Testis (tissue), 3 donors: ENCODE results near the gene PET100. TPM values are rescaled to one million over a fixed set of nuclear protein-coding genes. Genes with fewer than 3 reads are reported as not detected.

Experiments
- DNase-seq: peaks from one replicate; pipeline ENCODE4 v3.0.0-alpha.2; 2019
- H3K27ac ChIP-seq, 2 donors: fragments of 200-600 bp; sonication (generic); one replicate each; pipeline ENCODE4 v1.5.1; 2019
- H3K27me3 ChIP-seq: fragments of 200-600 bp; sonication (generic); one replicate; pipeline ENCODE4 v1.5.1; 2019
- H3K36me3 ChIP-seq: fragments of 200-600 bp; sonication (generic); one replicate; pipeline ENCODE4 v1.5.1; 2017; ENCODE audit warnings: low read depth; ENCODE audit errors: missing control alignments
- H3K4me1 ChIP-seq: fragments of 200-600 bp; sonication (generic); one replicate; pipeline ENCODE4 v1.5.1; 2019
- H3K4me3 ChIP-seq, 2 donors: fragments of 200-600 bp; sonication (generic); one replicate each; pipeline ENCODE4 v1.5.1; 2017 to 2019
- H3K9me3 ChIP-seq: fragments of 200-600 bp; sonication (generic); one replicate; pipeline ENCODE4 v1.5.1; 2017
- POLR2A ChIP-seq: fragments of 450-650 bp; IDR thresholded peaks from one replicate; pipeline ENCODE4 v1.6.1; 2017; ENCODE audit warnings: antibody characterized with exemption, mild to moderate bottlenecking, moderate library complexity
- WGBS, 2 donors: methylation state at CpG; one replicate each; pipeline ENCODE4 v1.1.5; 2018; 5-methylcytosine and 5-hydroxymethylcytosine counted together
- intact Hi-C: fragments of 100-400 bp; cut with DNase I; formaldehyde crosslinking; loops from one replicate; pipeline ENCODE4 v1.15.1; 2023; ENCODE audit warnings: low total_unique reads
- polyA plus RNA-seq: library from polyadenylated mRNA; stranded (reverse); fragments of 350-450 nt; fragmentation: Illumina TruSeq; extraction: RNeasy Lipid Tissue Mini Kit (QIAGEN cat#74804); gene quantifications from one replicate; pipeline ENCODE4 v1.2.3, GENCODE V29; 2014; ENCODE audit warnings: low read depth, low replicate concordance; ENCODE audit not compliant: insufficient read depth
- total RNA-seq, 2 donors: library from RNA; depleted of rRNA; stranded (reverse); fragments of >200 nt; gene quantifications; one replicate each; pipeline ENCODE4 v1.2.3, GENCODE V29; 2016
- TF ChIP-seq, protein P1 (sequence below), 3 experiments: fragments of 450-650 bp in 2 of 3; fragments of 200-600 bp in 1 of 3; sonication (generic) in 1 of 3; IDR thresholded peaks; one replicate each; pipeline ENCODE4 v1.5.1; 2016 to 2019; ENCODE audit warnings: antibody characterized with exemption in 3 of 3, mild to moderate bottlenecking in 2 of 3, moderate library complexity in 1 of 3

The PET100 gene
- total and polyA plus RNA-seq, 3 donors from 2014 or later: 25.3 to 64.0 (median 26.9) TPM

DNA sequence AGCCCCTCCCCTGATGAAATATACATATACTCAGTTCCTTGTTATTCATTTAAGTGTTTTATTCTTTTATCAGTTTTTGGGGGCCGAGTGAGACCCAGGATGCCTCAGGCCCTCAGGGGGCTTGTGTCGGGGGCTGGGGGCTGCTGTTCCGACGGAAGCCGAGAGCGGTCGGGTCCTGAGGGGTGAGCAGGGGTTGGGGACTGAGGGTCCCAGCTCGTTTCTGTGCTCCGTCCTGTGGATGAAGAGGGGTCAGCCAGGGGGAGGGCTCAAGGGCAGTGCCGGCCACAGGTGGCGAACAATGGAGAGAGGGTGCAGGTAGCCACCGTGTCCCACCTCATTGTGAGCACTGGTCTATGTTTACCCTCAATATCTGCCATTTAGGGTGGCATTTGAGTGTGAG, 2.0 kb downstream of the PET100 start:
- intact Hi-C loops: no loop called here
- Histone ChIP-seq H3K27ac (no peak overlapping the region), H3K36me3 (no peaks in the 10 kb centered on the region), H3K27me3 (no peaks in the 10 kb centered on the region), H3K9me3 (no peaks in the 10 kb centered on the region), H3K4me3 (no peak overlapping the region), H3K4me1 (peaks cover 20% of the 10 kb centered on the region)
- no peak for DNase-seq
- WGBS, 2 donors: 84 to 91% methylated on average over 12 of the region's 12 CpGs
- TF ChIP-seq, protein P1, sequence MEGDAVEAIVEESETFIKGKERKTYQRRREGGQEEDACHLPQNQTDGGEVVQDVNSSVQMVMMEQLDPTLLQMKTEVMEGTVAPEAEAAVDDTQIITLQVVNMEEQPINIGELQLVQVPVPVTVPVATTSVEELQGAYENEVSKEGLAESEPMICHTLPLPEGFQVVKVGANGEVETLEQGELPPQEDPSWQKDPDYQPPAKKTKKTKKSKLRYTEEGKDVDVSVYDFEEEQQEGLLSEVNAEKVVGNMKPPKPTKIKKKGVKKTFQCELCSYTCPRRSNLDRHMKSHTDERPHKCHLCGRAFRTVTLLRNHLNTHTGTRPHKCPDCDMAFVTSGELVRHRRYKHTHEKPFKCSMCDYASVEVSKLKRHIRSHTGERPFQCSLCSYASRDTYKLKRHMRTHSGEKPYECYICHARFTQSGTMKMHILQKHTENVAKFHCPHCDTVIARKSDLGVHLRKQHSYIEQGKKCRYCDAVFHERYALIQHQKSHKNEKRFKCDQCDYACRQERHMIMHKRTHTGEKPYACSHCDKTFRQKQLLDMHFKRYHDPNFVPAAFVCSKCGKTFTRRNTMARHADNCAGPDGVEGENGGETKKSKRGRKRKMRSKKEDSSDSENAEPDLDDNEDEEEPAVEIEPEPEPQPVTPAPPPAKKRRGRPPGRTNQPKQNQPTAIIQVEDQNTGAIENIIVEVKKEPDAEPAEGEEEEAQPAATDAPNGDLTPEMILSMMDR (IDR thresholded peaks at IDR 0.05): no peak
- no peak for TF ChIP-seq POLR2A

DNA sequence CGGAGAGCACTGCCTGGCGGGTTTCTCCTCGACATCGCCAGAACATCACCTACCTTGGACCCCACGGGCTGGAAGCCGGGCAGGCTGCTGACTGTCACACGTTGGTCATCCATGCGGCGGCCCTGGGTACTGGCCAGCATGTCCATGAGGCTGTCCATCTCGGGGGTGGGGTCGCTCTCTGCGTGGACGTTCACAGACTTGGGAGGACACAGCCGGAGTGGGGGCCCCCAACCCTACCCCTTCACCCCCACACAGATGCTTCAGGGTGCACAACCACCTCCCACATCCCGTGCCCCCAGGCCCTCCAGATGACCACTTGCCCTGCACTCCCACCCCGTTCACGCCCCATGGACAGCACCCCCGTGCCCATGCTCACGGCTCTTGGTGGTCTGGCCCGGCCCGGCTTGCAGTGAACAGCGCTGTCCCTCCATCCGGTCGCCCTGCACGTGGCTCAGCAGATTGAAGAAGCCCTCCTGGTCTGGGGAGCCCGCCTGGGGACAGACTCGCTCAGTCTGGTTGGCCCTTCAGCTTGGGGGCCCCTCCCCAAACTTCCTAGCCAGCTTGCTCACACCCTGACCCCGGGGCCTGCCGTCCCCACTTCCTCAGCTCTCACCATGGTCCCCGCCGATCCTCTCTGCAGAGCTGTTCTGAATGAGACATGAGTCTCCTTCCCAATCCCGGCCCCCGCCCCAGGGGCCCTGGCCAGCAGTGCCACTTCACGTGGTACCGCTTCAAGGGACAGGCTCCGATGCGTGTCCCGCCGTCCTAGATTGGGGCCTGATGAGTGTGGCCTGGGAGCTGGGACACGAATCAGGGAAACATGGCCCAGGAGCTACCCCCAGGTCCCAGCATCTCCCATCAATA, 3.0 kb downstream of the PET100 start:
- peaks cover 20% of the 10 kb centered on the region for H3K4me1 ChIP-seq
- TF ChIP-seq POLR2A: no peak
- TF ChIP-seq, protein P1 (IDR thresholded peaks at IDR 0.05): no peak
- intact Hi-C loops: no loop called here
- H3K27me3 ChIP-seq: no peaks in the 10 kb centered on the region
- no peaks in the 10 kb centered on the region for H3K9me3 ChIP-seq
- H3K4me3 ChIP-seq: no peak overlapping the region
- H3K27ac ChIP-seq: no peak overlapping the region
- DNase-seq: no peak
- no peaks in the 10 kb centered on the region for H3K36me3 ChIP-seq
- 86 to 89% methylated on average over 11 to 40 of the region's 40 CpGs for WGBS, 2 donors

DNA sequence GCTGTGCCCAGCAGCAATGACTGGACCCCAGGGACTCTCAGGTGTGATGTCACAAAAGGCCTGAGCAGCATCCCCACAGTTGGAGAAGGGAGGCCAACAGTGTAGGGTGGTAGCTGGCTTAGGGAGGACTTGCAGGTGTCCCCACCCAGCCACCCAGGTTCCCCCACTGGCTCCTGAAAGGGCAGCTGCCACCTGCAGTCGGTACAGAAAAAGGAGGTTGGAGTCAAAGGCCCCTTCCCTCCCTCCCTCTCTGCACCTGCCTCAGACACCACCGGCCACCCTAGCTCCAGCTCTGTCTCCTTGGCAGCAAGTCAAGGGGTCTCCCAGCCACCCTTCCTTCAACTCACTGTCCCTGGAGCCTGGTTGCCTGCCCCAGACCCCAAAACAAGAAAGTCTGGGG, 4.1 kb downstream of the PET100 start, which contains the start of gene PCP2:
TSS of gene PCP2 (minus strand) at position 22 of the 400 bp plus-strand sequence. CDS start 262 bp downstream, outside the sequence.
- Histone ChIP-seq H3K9me3 (no peaks in the 10 kb centered on the region), H3K4me3 (no peak within 1 kb of the TSS), H3K27ac (no peak within 1 kb of the TSS), H3K4me1 (peaks cover 11% of the 10 kb centered on the region), H3K36me3 (no peaks in the 10 kb centered on the region), H3K27me3 (no peaks in the 10 kb centered on the region)
- intact Hi-C loops: no loop called here
- TF ChIP-seq, protein P1 (IDR thresholded peaks at IDR 0.05): no peak
- no peak for TF ChIP-seq POLR2A
- WGBS, 2 donors: 39 to 60% methylated on average over 1 to 2 of the region's 2 CpGs
- no peak for DNase-seq

GRCh38 chr19:7635670-7636069, 6.1 kb downstream of the PET100 start:
- WGBS, 2 donors: 47 to 60% methylated on average over 6 of the region's 6 CpGs
- Histone ChIP-seq H3K4me1 (peaks cover 2% of the 10 kb centered on the region), H3K9me3 (no peaks in the 10 kb centered on the region), H3K27ac (no peak overlapping the region), H3K36me3 (no peaks in the 10 kb centered on the region), H3K4me3 (no peak overlapping the region), H3K27me3 (no peaks in the 10 kb centered on the region)
- intact Hi-C loops: no loop called here
- no peak for DNase-seq
- no peak for TF ChIP-seq POLR2A
- TF ChIP-seq, protein P1 (IDR thresholded peaks at IDR 0.05): no peak
